NCI-H1092 (cell line): Measurements from ENCODE around the gene OGFRL1.

Experiments
- DNase-seq: peaks from one replicate; lab custom pipeline; 2025; lab: John Stamatoyannopoulos, UW

OGFRL1 gene

DNA sequence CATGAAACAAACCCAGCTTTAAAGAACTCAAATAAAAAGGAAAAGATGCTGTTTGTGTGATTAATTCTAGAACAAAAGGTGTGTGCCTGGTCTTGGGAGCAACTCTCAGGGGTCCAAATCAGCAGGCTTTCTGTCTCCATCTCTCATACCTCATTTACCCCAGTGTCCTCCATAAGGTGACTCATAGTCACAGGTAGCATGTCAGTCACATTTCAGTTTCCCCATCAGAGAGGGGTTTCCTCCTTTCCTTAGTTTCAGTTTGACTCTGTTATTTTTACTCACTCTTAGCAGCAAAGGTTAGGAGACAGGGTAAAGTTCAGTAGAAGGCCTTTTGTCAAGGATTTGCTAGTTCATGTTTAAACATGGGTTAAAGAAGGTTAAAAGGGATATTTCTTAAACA lies 46.2 kb downstream of the OGFRL1 start:
- DNase-seq, result no peak

DNA sequence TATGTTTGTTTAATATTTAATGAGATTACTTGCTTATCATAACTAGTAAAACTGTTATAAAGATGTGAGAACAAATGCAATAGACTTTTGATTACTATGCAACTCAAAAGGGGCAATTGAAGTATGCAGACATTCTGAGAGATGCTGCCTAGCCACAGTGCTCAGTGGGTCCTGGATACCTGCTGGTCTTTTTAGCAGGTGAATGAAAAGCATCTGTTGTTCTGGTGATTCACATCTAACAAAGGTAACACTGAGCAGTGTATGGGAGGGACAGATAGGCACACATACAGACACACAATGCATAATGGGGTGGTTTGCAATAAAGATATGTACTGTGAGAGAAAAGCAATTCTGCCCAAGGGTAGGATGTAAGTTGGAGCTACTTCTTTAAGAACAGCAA lies 46.9 kb downstream of the OGFRL1 start:
- no peak for DNase-seq

DNA sequence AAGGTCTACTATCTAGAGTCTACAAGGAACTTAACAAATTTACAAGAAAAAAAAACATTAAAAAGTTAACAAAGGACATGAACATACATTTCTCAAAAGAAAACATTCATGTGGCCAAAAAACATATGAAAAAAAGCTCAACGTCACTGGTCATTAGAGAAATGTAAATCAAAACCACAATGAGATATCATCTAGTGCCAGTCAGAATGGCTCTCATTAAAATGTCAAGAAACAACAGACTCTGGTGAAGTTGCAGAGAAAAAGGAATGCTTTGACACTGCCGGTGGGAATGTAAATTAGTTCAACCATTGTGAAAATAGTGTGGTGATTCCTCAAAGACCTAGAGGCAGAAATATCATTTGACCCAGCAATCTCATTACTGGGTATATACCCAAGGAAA lies 48.3 kb downstream of the OGFRL1 start:
- DNase-seq, result no peak

- DNase-seq, result no peak
Measured at GRCh38 chr6:71338540-71339316, 50.1 kb downstream of the OGFRL1 start.

DNA sequence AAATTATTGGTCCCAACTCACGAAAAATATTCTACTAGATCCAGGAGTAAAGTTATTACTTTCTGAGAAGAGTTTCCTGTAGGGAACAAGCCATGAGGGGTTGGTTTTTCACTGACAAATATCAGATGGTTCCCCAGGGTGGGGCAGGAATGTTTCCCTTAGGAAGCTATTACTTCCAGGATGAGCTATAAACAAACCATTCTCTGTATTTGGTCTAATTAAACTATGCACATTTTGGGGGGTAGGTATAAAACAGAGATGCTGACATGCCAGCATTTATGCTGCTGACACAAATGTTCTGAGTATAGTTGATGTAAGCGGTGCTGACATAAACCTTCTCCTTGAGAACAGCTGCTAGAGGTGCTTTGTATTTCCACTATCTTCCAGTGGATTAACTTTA lies 54.2 kb downstream of the OGFRL1 start:
- no peak for DNase-seq

DNA sequence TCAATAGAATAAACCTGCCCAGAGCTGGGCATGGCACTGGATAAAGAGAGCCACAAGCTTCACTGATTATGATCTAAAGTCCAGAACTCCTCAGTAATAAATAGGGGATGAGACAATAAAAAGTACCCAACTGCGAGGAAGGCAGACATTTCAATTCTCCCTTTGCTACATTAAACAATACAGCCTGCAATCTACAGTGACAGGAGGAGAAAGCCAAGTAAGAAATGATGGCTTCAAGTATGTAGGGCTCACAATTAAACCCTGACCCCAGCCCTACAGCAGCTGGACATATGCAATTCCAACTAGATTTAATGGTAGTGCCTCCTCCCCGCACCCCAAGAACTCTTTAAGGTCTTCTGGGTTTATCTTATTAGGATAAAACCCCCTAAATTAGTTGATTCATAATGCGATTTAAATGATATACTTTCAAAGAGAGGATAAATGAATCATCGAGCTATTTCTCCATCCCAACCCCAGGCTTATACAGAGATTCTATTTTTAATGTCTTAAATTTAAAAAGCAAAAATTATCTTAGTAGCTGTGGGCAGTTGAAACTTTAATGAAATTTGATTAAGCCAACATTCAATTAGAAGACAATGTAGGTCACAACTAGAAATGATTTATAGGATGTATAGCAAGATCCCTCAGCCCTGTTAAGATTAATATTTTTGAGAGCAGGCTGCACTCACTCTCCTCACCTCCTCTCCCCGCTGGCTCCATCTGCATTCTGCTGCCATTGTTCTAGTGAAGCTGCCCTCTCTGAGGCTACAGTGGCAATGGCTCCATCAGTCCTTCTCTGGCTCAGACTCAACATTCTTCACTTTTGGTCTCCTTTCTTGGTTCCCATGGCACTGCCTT lies 57.1 kb downstream of the OGFRL1 start:
- DNase-seq, result no peak

- DNase-seq, result no peak
Measured at GRCh38 chr6:71346334-71346694, 57.7 kb downstream of the OGFRL1 start.

DNA sequence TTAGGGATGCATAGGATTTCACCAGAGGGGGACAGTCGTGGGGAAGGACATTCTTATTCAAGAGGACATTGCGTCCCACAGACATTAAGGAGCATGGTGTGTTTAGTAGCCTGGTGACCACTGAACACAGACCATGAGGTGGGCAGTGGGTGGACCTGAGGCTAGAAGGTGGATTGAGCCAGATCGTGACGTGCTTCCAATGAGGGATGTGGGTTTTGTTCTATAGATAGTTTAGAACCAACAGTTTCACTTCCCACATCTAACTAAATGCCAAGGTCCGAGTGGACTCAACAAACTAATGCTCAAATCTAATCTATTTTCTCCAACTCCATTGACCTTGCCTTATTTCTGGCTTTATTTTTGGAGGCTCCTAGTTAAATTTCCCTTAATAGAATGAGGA lies 58.5 kb downstream of the OGFRL1 start:
- DNase-seq, result no peak

- DNase-seq, result no peak
Measured at GRCh38 chr6:71349395-71349794, 60.8 kb downstream of the OGFRL1 start.

- no peak for DNase-seq
Measured at GRCh38 chr6:71349976-71350615, 61.5 kb downstream of the OGFRL1 start.

- DNase-seq, result no peak
Measured at GRCh38 chr6:71351190-71351589, 62.6 kb downstream of the OGFRL1 start.
